Tibial nerve (tissue), 4 donors: ENCODE results near the gene MEGF8. TPM values are rescaled to one million over a fixed set of nuclear protein-coding genes. Genes with fewer than 3 reads are reported as not detected.

Experiments
- DNase-seq, 2 donors: peaks; one replicate each; pipeline ENCODE4 v3.0.0-alpha.2; 2019; ENCODE audit warnings: low spot score in 2 of 2
- H3K27ac ChIP-seq, 4 donors: fragments of 200-600 bp; sonication (generic) in 3 of 4; one replicate each; pipeline ENCODE4 v1.5.1; 2017 to 2019; ENCODE audit warnings: mild to moderate bottlenecking in 1 of 4
- H3K27me3 ChIP-seq, 2 donors: fragments of 200-600 bp; sonication (generic) in 1 of 2; one replicate each; pipeline versions ENCODE4 v1.5.1 to v1.6.0; 2017 to 2019
- H3K36me3 ChIP-seq, 3 donors: fragments of 200-600 bp; sonication (generic); one replicate each; pipeline ENCODE4 v1.5.1; 2018 to 2019
- H3K4me1 ChIP-seq, 4 donors: fragments of 200-600 bp; sonication (generic) in 3 of 4; one replicate each; pipeline ENCODE4 v1.5.1; 2017 to 2019
- H3K4me3 ChIP-seq, 4 donors: fragments of 200-600 bp; sonication (generic) in 3 of 4; one replicate each; pipeline ENCODE4 v1.5.1; 2017 to 2019; ENCODE audit warnings: mild to moderate bottlenecking in 1 of 4, moderate library complexity in 1 of 4
- H3K9me3 ChIP-seq, 4 donors: fragments of 200-600 bp; sonication (generic) in 3 of 4; one replicate each; pipeline ENCODE4 v1.5.1; 2017 to 2019
- CTCF ChIP-seq, 5 experiments: fragments of 200-600 bp in 3 of 5; fragments of 450-650 bp in 2 of 5; sonication (generic) in 3 of 5; IDR thresholded peaks; one replicate each; pipeline ENCODE4 v1.5.1; 2016 to 2019; ENCODE audit warnings: antibody characterized with exemption in 5 of 5, mild to moderate bottlenecking in 3 of 5, moderate library complexity in 2 of 5
- EP300 ChIP-seq, 2 donors: sonication (generic); formaldehyde crosslinking; IDR thresholded peaks; one replicate each; pipeline ENCODE4 v1.6.1; 2017; ENCODE audit warnings: antibody characterized with exemption in 2 of 2, mild to moderate bottlenecking in 1 of 2
- POLR2A ChIP-seq, 2 donors: fragments of 450-650 bp; IDR thresholded peaks; one replicate each; pipeline ENCODE4 v1.6.1; 2017; ENCODE audit warnings: antibody characterized with exemption in 2 of 2, mild to moderate bottlenecking in 2 of 2, moderate library complexity in 2 of 2
- WGBS, 2 donors: methylation state at CpG; one replicate each; pipeline ENCODE4 v1.1.5; 2018; 5-methylcytosine and 5-hydroxymethylcytosine counted together
- total RNA-seq, 4 donors: library from RNA; depleted of rRNA; stranded (reverse); fragments of >200 nt; gene quantifications; one replicate each; pipeline ENCODE4 v1.1.0, GENCODE V29; 2016

The MEGF8 gene
- total RNA-seq, 4 donors from 2014 or later = 17.9 to 33.3 (median 22.4) TPM

GRCh38 chr19:42370068-42370520, 44.7 kb downstream of the MEGF8 start:
- Histone ChIP-seq H3K4me1 (peaks cover 0 to 4% (median 0%) of the 10 kb centered on the region in 4 donors), H3K27ac (no peak overlapping the region), H3K9me3 (no peaks in the 10 kb centered on the region), H3K27me3 (no peaks in the 10 kb centered on the region), H3K4me3 (no peak overlapping the region), H3K36me3 (peaks cover 0 to 89% (median 0%) of the 10 kb centered on the region in 3 donors)
- no peak for DNase-seq
- TF ChIP-seq CTCF (IDR thresholded peaks at IDR 0.05) = no peak
- no peak for TF ChIP-seq POLR2A (IDR thresholded peaks at IDR 0.05)
- no peak for TF ChIP-seq EP300 (IDR thresholded peaks at IDR 0.05)
- 57 to 68% methylated on average over 9 of the region's 9 CpGs for WGBS, 2 donors

- TF ChIP-seq POLR2A (IDR thresholded peaks at IDR 0.05) (no peak), EP300 (IDR thresholded peaks at IDR 0.05) (no peak), CTCF (IDR thresholded peaks at IDR 0.05) (no peak)
- peaks cover 0 to 92% (median 0%) of the 10 kb centered on the region in 3 donors for H3K36me3 ChIP-seq
- peaks cover 0 to 4% (median 0%) of the 10 kb centered on the region in 4 donors for H3K4me1 ChIP-seq
- WGBS, 2 donors = 71 to 81% methylated on average over 11 of the region's 12 CpGs
- no peak for DNase-seq
- H3K27me3 ChIP-seq = no peaks in the 10 kb centered on the region
- H3K27ac ChIP-seq = no peak overlapping the region
- H3K4me3 ChIP-seq = no peak overlapping the region
- no peaks in the 10 kb centered on the region for H3K9me3 ChIP-seq
Observed at GRCh38 chr19:42370626-42371175, 45.3 kb downstream of the MEGF8 start.

- H3K27ac ChIP-seq = no peak overlapping the region
- no peaks in the 10 kb centered on the region for H3K27me3 ChIP-seq
- no peak for DNase-seq
- no peak overlapping the region for H3K4me3 ChIP-seq
- WGBS, 2 donors = 93 to 96% methylated on average over 11 of the region's 11 CpGs
- H3K9me3 ChIP-seq = no peaks in the 10 kb centered on the region
- TF ChIP-seq EP300 (IDR thresholded peaks at IDR 0.05) = no peak
- no peak for TF ChIP-seq POLR2A (IDR thresholded peaks at IDR 0.05)
- no peak for TF ChIP-seq CTCF (IDR thresholded peaks at IDR 0.05)
- H3K4me1 ChIP-seq = peaks cover 0 to 10% (median 0%) of the 10 kb centered on the region in 4 donors
- peaks cover 0 to 69% (median 0%) of the 10 kb centered on the region in 3 donors for H3K36me3 ChIP-seq
Observed at GRCh38 chr19:42374826-42375376, 49.5 kb downstream of the MEGF8 start.

- TF ChIP-seq POLR2A (IDR thresholded peaks at IDR 0.05) (no peak), CTCF (IDR thresholded peaks at IDR 0.05) (no peak), EP300 (IDR thresholded peaks at IDR 0.05) (no peak)
- H3K36me3 ChIP-seq = peaks cover 0 to 63% (median 0%) of the 10 kb centered on the region in 3 donors
Observed at GRCh38 chr19:42375415-42376176, 50.2 kb downstream of the MEGF8 start.

GRCh38 chr19:42376177-42376555, 50.7 kb downstream of the MEGF8 start:
- no peaks in the 10 kb centered on the region for H3K9me3 ChIP-seq
- peaks cover 0 to 59% (median 0%) of the 10 kb centered on the region in 3 donors for H3K36me3 ChIP-seq
- WGBS, 2 donors = 95 to 97% methylated on average over 17 of the region's 17 CpGs
- TF ChIP-seq CTCF (IDR thresholded peaks at IDR 0.05) (no peak), EP300 (IDR thresholded peaks at IDR 0.05) (no peak), POLR2A (IDR thresholded peaks at IDR 0.05) (no peak)
- no peak for DNase-seq
- H3K27me3 ChIP-seq = peaks cover 0 to 1% of the 10 kb centered on the region in 2 donors
- H3K4me1 ChIP-seq = peaks cover 0 to 7% (median 0%) of the 10 kb centered on the region in 4 donors
- no peak overlapping the region for H3K27ac ChIP-seq
- no peak overlapping the region for H3K4me3 ChIP-seq

More at GRCh38 chr19:42375415-42376176, 50.2 kb downstream of the MEGF8 start:
- H3K9me3 ChIP-seq = no peaks in the 10 kb centered on the region
- peaks cover 0 to 7% (median 0%) of the 10 kb centered on the region in 4 donors for H3K4me1 ChIP-seq
- 93% methylated on average over 39 to 42 of the region's 54 CpGs for WGBS, 2 donors
- no peak for DNase-seq
- H3K4me3 ChIP-seq = no peak overlapping the region
- no peak overlapping the region for H3K27ac ChIP-seq
- H3K27me3 ChIP-seq = no peaks in the 10 kb centered on the region
